ENCODE measurements around the gene ASB18.

ASB18 gene

DNA sequence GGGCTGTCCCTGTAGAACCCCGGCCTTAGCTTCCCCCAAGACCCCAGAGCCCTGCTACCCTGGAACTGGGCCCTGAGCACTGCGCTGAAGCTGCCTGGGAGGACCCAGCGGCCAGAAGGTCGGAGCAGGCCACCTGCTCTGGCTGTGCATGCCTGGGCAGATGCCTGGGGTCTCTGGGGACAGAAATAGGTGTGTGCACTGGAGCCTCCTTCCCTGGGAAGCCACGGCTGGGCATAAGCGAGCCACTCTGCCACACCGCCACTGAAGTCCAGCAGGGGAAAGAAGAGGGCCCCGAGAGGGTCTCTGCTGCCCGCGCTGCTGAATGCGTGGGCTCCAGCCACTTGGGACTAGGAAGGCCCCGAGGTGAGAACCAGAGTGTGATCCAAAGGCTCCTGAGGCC is 102.7 kb downstream of the ASB18 start:
- DNase-seq, result no peak

DNA sequence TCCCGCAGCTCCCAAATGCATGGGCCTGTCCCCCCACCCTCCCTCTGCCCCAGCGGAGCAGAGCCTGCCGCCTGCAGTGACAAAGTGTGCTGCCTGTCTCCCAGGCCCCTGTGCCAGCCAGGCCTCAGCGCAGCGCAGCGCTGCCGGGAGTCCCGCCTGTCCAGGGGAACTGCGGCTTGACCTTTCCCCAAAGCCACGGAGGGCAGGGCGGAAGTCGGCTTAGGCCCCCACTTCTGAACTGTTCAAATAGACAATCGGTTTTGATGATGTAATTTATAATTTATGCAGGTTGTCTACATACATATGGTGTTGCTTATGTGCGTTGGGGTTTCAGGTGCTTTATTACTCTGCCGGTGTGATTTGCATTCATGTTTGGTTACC is 103.1 kb downstream of the ASB18 start:
- no peak for DNase-seq

DNA sequence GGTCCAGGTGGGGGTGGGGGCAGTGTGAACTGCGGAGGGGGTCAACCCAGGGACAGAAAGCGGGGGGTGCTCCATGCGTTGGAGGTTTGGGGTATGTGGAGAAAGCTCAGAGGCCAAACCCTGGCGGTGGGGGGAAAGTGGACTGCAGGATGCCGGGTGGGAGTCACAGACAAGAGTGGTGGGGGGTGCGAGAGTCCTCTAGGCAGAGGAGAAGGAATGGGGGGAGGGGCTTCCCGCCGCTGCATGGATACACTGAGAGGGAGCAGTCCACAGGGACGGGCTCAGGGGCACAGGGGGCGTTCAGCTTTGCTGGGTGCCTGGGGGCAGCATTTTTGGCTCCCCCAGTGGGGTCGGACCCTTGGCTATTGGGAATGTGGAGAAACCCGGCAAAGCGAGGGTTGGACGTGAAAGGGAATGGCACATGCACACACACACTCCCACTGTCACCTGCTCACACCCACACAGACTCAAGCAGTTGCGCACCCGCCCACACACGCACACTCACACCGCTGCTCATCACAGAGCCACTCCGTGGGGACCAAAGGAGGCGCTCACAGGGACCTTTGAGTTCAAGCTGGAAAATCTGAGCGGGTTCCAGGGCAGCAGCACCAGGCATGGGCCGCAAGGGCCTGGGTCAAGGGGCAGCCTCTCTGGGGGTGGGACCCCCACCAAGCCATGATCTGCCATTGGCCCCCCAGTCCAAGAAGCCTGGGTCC is 103.7 kb downstream of the ASB18 start:
- no peak for DNase-seq

DNA sequence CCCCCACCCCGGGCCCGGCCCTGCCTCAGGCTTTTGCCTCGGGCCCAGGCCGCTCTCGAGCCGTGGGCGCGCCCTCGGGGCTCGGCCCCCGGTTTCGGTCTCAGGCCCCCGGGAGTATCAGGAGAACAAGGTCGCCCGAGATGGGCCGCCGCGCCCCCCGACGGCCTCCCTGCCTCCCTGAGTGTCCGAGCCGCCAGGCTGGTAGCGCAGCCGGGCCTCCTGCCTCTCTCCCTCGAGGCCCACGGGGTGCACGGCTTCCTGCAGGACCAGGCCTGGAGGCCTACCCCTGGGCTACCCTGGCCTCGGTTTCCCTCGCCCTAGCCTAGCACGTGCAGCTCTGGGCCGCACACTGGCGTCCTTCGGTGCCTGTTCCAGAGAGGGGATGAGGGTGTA is 104.4 kb downstream of the ASB18 start:
- no peak for DNase-seq

DNA sequence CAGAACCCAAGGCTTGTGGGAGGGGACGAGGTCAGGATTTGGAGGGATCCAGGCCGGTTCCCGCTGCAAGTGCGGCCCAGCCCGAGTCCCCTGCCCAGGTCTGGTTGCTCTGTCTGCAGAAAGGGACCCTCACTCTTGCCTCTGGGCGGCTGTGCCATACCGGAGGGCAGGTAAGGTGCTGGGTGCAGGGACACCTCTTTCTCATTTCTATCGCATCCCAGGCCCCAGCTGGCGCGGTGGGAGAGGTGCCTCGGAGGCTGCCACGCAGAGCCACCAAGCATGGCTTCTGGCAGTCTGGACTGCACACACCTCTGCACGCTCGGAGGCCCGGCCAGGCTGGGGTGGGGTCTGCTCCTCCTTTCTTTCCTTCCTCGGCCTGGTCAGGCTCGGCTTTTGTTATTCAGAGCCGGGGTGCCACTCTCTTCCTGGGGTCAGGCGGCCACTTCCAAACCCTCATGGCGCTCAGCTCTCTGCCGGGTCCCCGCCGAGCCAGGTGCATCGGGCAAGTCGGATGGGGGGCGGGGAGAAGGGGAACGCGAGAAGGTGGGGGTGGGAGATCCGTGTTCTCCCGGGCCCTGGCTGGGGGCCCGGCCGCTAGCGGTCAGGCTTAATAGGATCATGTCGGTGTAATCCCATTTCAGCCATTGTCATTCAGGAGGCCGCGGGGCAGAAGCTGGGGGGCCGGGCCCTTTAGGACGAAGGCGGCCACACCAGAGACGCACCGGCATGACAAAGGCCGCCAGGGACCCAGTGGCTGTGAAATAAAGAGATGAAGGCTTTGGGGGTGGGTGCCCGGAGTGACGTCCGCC is 105.0 kb downstream of the ASB18 start:
- DNase-seq, result no peak

DNA sequence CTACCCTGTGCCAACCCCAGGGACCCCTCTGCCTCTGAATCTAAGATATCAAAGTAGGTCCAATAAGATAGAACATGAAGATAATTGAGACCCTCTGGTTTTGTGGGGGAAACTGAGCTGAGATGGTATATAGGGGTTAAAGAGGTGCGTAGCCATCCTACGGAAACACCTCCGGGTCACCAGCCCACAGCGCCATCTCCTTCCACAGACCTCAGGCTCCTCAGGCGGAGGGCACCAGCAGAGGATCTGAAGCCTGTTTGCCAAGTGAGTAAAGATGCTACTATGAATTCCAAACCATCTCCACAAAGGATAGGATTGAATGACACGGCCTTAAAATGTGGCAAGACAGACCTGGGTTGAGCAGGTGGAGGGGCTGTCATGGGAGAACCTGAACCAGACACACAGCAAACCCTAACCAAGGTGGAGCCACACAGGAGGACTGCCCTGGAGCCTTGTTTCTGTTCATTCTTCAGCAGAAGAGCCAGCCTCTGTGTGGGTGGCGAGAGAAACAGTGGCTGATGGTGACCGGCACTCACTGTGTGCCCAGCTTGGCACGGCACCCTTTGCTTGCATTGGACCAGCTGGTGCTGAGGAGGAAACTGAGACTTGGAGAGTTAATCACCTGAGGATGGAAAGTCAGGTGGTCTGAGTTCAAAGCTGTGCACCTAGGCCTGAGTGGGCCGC is 106.2 kb downstream of the ASB18 start:
- no peak for DNase-seq

DNA sequence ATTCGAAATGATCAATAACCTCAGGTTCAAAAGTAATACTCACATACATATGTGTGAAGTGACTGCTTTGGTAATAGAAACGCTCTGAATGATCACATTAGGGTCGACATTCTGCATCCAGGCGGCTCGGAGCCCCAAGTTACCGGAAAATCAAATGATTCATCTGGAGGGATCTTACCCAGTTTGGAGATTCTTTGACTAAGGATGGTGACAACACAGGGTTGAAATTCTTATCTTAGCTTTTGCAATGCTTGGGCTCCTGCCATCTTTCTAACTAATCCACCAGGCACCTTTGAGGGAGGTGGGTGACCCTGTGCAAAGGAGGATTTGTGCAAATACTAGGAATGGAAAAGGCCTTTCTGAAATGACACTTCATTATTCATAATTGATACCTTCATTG is 106.8 kb downstream of the ASB18 start:
- DNase-seq, result no peak

DNA sequence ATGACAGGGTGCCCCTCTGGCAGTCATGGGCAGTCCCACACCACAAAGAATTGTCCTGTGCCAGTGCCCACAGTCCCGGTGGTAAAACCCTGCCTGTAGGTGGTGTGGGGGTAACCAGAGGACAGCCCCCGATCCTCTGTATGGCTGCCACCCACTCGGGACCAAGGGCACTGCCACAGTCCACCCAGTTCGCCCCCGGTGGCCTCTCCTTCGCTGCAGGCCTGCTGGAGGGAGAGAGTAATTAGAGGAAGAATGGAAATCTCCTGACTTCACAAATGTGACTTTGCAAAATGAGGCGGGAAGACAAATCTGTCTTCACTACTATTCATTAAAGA is 107.4 kb downstream of the ASB18 start:
- no peak for DNase-seq

DNA sequence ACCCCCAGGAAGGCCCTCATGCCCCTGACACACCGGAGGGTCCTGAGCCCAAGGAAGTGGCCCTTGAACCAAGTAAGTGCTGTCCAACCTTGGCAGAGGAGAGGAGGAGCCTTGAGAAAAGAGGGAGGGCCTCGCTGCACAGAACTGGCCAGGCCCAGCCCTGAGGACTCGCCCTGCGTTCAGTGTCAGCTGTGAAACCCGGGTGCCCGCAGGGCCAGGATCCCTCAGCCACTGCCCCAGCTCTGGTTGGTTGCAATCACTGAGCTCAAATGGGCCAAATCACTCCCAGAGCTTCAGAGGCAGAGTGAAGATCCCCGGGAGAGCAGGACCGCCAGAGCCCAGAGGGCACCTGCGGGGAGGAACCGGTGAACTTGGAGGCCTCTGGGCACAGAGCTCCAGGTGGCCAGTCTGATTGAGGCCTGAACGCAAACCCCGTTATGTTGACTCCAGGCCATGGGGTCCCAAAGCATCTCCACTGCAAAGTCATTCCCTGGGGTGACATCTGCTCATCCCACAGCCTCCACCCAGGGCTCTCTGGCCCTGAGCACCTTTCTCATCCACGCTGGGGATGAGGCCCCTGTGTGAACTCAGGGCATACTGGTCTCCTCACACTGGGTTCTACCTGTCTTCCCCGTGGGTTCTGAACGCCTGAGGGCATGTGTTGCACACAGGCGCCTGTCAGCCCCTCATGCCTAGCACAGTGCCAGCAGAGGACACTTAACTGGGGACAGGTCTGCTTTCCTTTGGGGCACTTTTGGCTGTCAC is 107.9 kb downstream of the ASB18 start:
- no peak for DNase-seq

DNA sequence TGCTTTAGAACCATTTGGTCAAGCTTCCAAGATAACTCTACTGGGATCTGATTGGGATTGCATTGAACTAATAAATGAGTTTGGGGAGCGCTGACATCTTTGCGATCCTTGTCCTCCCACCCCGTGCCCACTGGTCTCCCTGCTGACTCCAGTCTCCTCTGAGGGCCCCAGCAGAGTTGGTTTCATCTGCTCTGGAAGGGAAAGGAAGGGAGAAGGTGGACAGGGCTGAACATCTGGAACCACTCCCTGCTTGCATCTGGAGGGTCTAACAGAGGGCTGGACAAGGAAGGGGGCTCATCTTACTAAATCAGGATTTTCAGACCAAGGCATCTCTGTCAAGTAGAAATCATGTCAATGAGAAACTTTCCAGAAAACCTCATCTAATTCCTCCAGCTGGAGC is 108.8 kb downstream of the ASB18 start:
- DNase-seq, result no peak

DNA sequence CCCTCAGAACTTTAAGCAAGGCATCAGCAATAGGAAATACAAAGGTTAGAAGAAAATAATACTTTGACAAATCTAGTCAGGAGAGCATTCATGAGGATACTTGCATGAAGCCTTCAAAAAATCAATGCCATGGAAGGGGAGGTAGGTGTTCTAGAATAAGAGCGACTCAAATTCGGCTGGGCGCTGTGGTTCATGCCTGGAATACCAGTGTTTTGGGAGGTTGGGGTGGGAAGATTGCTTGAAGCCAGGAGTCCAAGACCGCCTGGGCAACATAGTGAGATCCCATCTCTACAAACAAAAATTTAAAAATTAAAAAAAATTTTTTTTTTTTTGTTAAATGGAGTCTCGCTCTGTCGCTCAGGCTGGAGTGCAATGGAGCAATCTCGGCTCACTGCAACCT is 117.8 kb downstream of the ASB18 start:
- no peak for DNase-seq

DNA sequence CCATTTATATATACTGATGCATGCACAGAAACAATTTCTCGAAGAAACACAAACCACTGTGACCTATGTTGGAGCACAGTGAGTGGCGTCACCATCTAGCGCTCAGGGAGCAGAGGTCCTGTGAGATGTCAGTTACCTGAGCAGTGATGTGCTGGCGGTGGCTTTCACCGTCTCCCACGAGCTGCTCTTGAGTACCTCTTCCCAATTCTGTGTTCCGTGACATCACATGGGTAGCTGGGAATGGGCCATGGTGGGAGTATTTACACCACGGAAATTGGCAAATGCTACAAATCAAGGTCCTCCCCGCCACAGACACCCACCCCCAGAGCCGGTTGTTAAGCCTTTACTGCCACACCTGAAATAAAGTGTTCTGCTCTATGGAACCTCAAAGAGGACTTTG is 120.4 kb downstream of the ASB18 start:
- DNase-seq, result no peak

Measured in activated CD4-positive, alpha-beta T cell treated with anti-CD3 and anti-CD28 coated beads for 48 hours (primary cell).